SK-N-SH treated with all-trans-retinoic acid at 6 μM for 48 hours (cell line): ENCODE results near the gene PRKRIP1.

Source experiments
- ARNTL ChIP-seq: fragments of 450-650 bp; formaldehyde crosslinking; IDR thresholded peaks from 2 replicates; pipeline ENCODE4 v1.5.0; 2020; ENCODE audit warnings: low read depth, mild to moderate bottlenecking, moderate library complexity, borderline replicate concordance
- BACH2 ChIP-seq: fragments of 250-450 bp; sonication (Bioruptor Pico); IDR thresholded peaks from 2 replicates; pipeline ENCODE4 v1.9.0; 2021; ENCODE audit warnings: mild to moderate bottlenecking, borderline replicate concordance
- GLIS3 ChIP-seq: fragments of 250-450 bp; sonication (Bioruptor Pico); IDR thresholded peaks from 2 replicates; pipeline ENCODE4 v1.5.0; 2020; ENCODE audit warnings: mild to moderate bottlenecking, moderate library complexity
- OSR1 ChIP-seq: fragments of 250-450 bp; sonication (Bioruptor Pico); IDR thresholded peaks from 2 replicates; pipeline ENCODE4 v1.8.0; 2022; ENCODE audit warnings: moderate library complexity, mild to moderate bottlenecking, inconsistent platforms
- PATZ1 ChIP-seq: fragments of 250-450 bp; sonication (Bioruptor Pico); IDR thresholded peaks from 2 replicates; pipeline ENCODE4 v1.8.0; 2020; ENCODE audit warnings: mild to moderate bottlenecking, moderate library complexity, borderline replicate concordance
- TCF4 ChIP-seq: fragments of 250-450 bp; sonication (Bioruptor Pico); IDR thresholded peaks from 2 replicates; pipeline ENCODE4 v1.8.0; 2021; ENCODE audit warnings: mild to moderate bottlenecking, moderate library complexity, borderline replicate concordance
- TOX ChIP-seq: fragments of 250-450 bp; sonication (Bioruptor Pico); IDR thresholded peaks from 2 replicates; pipeline ENCODE4 v1.8.0; 2021; ENCODE audit warnings: mild to moderate bottlenecking, moderate library complexity, borderline replicate concordance
- ZC3H10 ChIP-seq: fragments of 250-450 bp; sonication (Bioruptor Pico); IDR thresholded peaks from 2 replicates; pipeline ENCODE4 v1.5.1; 2021; ENCODE audit warnings: mild to moderate bottlenecking, moderate library complexity
- ZFP3 ChIP-seq: fragments of 250-450 bp; sonication (Bioruptor Pico); IDR thresholded peaks from 2 replicates; pipeline ENCODE4 v1.5.0; 2020; ENCODE audit warnings: mild to moderate bottlenecking, moderate library complexity
- ZFP30 ChIP-seq: fragments of 450-650 bp; formaldehyde crosslinking; IDR thresholded peaks from 2 replicates; pipeline ENCODE4 v1.5.0; 2022; ENCODE audit warnings: mild to moderate bottlenecking, moderate library complexity
- ZNF70 ChIP-seq: fragments of 450-650 bp; formaldehyde crosslinking; IDR thresholded peaks from 2 replicates; pipeline ENCODE4 v1.5.0; 2020; ENCODE audit warnings: mild to moderate bottlenecking, moderate library complexity
- TF ChIP-seq, protein P1 (sequence below): fragments of 250-450 bp; sonication (Bioruptor Pico); IDR thresholded peaks from 2 replicates; pipeline ENCODE4 v1.5.1; 2021; ENCODE audit warnings: mild to moderate bottlenecking, moderate library complexity
- TF ChIP-seq, protein P2 (sequence below): fragments of 250-450 bp; sonication (Bioruptor Pico); IDR thresholded peaks from 2 replicates; pipeline ENCODE4 v1.5.0; 2020; ENCODE audit warnings: mild to moderate bottlenecking, moderate library complexity

DNA sequence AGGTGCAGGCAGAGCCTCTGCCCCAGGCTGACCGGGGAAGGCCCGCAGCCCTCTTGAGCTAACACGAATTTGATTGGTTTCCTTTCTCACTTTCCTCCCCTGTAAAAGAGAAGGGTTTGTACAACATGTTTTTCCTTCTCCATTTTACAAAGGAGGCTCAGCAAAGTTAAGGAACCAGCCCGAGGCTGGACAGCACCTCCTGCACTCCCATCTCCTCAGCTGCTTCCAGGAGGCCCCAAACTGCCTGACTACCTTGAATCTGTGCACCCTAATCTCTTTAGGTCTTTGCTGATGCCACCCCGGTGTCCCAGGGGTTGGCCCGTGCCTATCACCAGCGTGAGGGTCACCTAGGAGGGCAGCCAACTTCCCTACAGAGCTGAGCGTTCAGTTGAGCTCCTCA is 64.3 kb downstream of the PRKRIP1 start:
- TF ChIP-seq BACH2 (CRISPR knock-in tag) (no peak), GLIS3 (no peak), OSR1 (CRISPR knock-in tag) (no peak), ZFP30 (CRISPR knock-in tag) (no peak), TOX (CRISPR knock-in tag) (no peak), ZNF70 (CRISPR knock-in tag) (no peak), ZFP3 (no peak), ZC3H10 (no peak), ARNTL (no peak), TCF4 (no peak), PATZ1 (CRISPR knock-in tag) (no peak)
- TF ChIP-seq, protein P1, sequence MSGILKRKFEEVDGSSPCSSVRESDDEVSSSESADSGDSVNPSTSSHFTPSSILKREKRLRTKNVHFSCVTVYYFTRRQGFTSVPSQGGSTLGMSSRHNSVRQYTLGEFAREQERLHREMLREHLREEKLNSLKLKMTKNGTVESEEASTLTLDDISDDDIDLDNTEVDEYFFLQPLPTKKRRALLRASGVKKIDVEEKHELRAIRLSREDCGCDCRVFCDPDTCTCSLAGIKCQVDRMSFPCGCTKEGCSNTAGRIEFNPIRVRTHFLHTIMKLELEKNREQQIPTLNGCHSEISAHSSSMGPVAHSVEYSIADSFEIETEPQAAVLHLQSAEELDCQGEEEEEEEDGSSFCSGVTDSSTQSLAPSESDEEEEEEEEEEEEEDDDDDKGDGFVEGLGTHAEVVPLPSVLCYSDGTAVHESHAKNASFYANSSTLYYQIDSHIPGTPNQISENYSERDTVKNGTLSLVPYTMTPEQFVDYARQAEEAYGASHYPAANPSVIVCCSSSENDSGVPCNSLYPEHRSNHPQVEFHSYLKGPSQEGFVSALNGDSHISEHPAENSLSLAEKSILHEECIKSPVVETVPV (CRISPR knock-in tag), result no peak
- TF ChIP-seq, protein P2, sequence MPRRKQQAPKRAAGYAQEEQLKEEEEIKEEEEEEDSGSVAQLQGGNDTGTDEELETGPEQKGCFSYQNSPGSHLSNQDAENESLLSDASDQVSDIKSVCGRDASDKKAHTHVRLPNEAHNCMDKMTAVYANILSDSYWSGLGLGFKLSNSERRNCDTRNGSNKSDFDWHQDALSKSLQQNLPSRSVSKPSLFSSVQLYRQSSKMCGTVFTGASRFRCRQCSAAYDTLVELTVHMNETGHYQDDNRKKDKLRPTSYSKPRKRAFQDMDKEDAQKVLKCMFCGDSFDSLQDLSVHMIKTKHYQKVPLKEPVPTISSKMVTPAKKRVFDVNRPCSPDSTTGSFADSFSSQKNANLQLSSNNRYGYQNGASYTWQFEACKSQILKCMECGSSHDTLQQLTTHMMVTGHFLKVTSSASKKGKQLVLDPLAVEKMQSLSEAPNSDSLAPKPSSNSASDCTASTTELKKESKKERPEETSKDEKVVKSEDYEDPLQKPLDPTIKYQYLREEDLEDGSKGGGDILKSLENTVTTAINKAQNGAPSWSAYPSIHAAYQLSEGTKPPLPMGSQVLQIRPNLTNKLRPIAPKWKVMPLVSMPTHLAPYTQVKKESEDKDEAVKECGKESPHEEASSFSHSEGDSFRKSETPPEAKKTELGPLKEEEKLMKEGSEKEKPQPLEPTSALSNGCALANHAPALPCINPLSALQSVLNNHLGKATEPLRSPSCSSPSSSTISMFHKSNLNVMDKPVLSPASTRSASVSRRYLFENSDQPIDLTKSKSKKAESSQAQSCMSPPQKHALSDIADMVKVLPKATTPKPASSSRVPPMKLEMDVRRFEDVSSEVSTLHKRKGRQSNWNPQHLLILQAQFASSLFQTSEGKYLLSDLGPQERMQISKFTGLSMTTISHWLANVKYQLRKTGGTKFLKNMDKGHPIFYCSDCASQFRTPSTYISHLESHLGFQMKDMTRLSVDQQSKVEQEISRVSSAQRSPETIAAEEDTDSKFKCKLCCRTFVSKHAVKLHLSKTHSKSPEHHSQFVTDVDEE (CRISPR knock-in tag), result no peak
